ENCODE results near the gene SNAPIN. TPM values are rescaled to one million over a fixed set of nuclear protein-coding genes. Genes with fewer than 3 reads are reported as not detected.
"Not testable (repeated sequence)": the region's sequence is repeated elsewhere in the genome, so short reads cannot be mapped to it uniquely, and the experiment has no call there.

SNAPIN gene
- polyA plus RNA-seq, 1 donor, result 30.9 TPM

DNA sequence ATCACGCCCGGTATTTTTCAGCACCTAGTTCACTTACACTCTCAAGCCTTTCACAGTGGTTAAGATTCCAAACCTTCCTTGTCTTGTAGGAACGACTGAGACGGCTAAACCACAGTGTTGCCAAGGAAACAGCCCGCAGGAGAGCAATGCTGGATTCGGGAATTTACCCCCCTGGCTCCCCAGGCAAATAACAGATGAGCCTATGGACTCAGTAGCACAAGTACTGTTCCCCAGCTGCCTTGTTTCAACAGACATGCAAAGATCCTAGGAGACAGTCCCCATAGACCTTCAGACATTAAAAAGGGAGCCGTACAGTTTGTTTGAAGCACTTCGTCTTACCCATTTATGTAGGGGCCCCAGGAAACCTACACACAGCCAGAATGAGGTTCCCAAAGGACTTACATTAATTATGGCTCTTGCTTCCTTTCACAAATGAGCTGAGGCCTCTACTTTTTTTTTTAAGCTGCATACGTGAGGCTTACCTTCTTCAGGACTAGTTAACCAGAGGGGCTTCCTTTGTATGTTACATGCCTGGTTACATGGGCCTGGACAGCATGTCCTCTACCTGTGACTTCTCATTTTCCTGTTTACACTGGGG, 2.7 kb downstream of the SNAPIN start:
- Histone ChIP-seq H3K9me3 (ENCODE audit: control insufficient read depth, low read depth, low read length) (no peaks in the 10 kb centered on the region), H3K27me3 (ENCODE audit: control insufficient read depth, insufficient read depth, low read length) (no peaks in the 10 kb centered on the region), H3K36me3 (ENCODE audit: control insufficient read depth, insufficient read depth, low read length) (peaks cover 56% of the 10 kb centered on the region), H3K4me3 (ENCODE audit: low read length) (no peak overlapping the region), H3K27ac (ENCODE audit: low read length) (no peak overlapping the region), H3K4me1 (ENCODE audit: control insufficient read depth, insufficient read depth, low read length) (peaks cover 3% of the 10 kb centered on the region)
- no peak for DNase-seq
- no CpG with 5 or more reads among the region's 9 CpGs for WGBS (ENCODE audit: insufficient coverage, low lambda C conversion rate)

DNA sequence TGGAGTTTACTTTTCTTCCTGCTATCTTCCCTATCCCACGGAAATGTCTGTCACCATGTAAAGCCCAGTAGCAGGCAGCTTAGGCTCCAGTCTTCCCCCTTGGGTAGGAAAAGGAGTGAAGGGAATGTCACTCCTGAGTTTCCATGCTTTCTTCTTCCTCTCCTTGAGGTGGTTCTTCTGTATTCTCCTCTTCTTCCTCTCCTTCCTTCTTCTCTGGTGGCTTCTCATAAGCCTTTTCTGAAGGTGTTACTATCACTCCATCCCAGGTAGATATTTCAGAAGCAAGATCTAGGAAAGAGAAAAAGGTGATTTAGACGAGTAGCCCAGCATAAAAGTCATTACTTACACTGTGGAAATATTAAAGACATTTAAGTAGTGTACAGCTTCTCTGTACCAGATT, 3.8 kb downstream of the SNAPIN start:
- H3K36me3 ChIP-seq (ENCODE audit: control insufficient read depth, insufficient read depth, low read length), result peaks cover 66% of the 10 kb centered on the region
- peaks cover 3% of the 10 kb centered on the region for H3K4me1 ChIP-seq (ENCODE audit: control insufficient read depth, insufficient read depth, low read length)
- DNase-seq, result no peak
- H3K27me3 ChIP-seq (ENCODE audit: control insufficient read depth, insufficient read depth, low read length), result no peaks in the 10 kb centered on the region
- no peak overlapping the region for H3K27ac ChIP-seq (ENCODE audit: low read length)
- WGBS (ENCODE audit: insufficient coverage, low lambda C conversion rate), result no CpG with 5 or more reads among the region's 2 CpGs
- H3K9me3 ChIP-seq (ENCODE audit: control insufficient read depth, low read depth, low read length), result no peaks in the 10 kb centered on the region
- no peak overlapping the region for H3K4me3 ChIP-seq (ENCODE audit: low read length)

DNA sequence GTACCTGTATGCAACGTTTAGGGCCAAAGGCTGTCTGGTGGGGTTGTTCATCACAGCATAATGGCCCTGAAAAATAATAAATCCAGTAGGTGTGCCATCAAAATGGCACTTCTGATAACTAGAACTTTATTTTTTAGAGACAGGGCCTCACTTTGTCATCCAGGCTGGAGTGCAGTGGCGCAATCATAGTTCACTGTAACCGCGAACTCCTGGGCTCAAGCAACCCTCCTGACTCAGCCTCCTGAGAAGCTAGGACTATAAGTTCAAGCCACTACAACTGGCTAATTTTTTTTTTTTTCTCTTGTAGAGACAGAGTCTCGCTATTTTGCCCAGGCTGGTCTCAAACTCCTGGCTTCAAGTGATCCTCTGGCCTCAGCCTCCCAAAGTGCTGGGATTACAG, 4.7 kb downstream of the SNAPIN start:
- WGBS (ENCODE audit: insufficient coverage, low lambda C conversion rate), result no CpG with 5 or more reads among the region's 5 CpGs
- Histone ChIP-seq H3K4me1 (ENCODE audit: control insufficient read depth, insufficient read depth, low read length) (peaks cover 2% of the 10 kb centered on the region), H3K27ac (ENCODE audit: low read length) (no peak overlapping the region), H3K27me3 (ENCODE audit: control insufficient read depth, insufficient read depth, low read length) (no peaks in the 10 kb centered on the region), H3K4me3 (ENCODE audit: low read length) (no peak overlapping the region), H3K9me3 (ENCODE audit: control insufficient read depth, low read depth, low read length) (no peaks in the 10 kb centered on the region), H3K36me3 (ENCODE audit: control insufficient read depth, insufficient read depth, low read length) (peaks cover 75% of the 10 kb centered on the region)
- no peak for DNase-seq

DNA sequence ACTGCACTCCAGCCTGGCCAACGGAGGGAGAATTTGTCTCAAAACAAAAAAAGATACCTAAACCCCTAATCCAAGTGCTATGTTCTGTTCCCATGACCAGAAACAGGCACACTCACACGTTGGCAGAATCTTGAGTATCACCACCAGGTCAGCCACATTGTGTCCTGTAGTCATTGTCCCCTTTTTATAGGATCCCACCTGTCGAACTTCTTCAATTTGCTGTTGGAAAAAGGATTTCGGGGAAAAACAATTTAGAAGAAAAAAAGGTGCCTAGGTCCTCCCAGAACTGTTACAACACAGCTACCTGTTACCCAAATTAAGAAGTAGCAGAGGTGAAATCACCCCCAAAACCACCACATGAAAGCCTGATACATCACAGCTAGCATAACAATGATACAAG, 8.9 kb downstream of the SNAPIN start:
- Histone ChIP-seq H3K9me3 (ENCODE audit: control insufficient read depth, low read depth, low read length) (no peaks in the 10 kb centered on the region), H3K27ac (ENCODE audit: low read length) (no peak overlapping the region), H3K4me3 (ENCODE audit: low read length) (no peak overlapping the region), H3K27me3 (ENCODE audit: control insufficient read depth, insufficient read depth, low read length) (no peaks in the 10 kb centered on the region), H3K4me1 (ENCODE audit: control insufficient read depth, insufficient read depth, low read length) (no peaks in the 10 kb centered on the region), H3K36me3 (ENCODE audit: control insufficient read depth, insufficient read depth, low read length) (peaks cover 61% of the 10 kb centered on the region)
- DNase-seq, result no peak
- 100% methylated on average over 1 of the region's 4 CpGs for WGBS (ENCODE audit: insufficient coverage, low lambda C conversion rate)

DNA sequence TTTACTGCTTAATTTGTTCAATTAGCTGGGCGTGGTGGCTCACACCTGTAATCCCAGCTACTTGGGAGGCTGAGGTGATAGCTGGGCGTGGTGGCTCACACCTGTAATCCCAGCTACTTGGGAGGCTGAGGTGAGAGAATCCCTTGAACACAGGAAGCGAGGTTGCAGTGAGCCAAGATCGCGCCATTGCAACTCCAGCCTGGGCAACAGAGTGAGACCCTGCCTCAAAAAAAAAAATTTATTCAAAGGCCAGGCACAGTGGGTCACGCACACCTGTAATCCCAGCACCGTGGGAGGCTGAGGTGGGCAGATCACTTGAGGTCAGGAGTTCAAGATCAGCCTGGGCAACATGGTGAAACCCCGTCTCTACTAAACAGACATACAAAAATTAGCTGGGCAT, 10.2 kb downstream of the SNAPIN start:
- H3K4me1 ChIP-seq (ENCODE audit: control insufficient read depth, insufficient read depth, low read length); H3K4me3 ChIP-seq (ENCODE audit: low read length); DNase-seq; H3K27me3 ChIP-seq (ENCODE audit: control insufficient read depth, insufficient read depth, low read length); H3K9me3 ChIP-seq (ENCODE audit: control insufficient read depth, low read depth, low read length); H3K27ac ChIP-seq (ENCODE audit: low read length): not testable (repeated sequence)
- peaks cover 50% of the 10 kb centered on the region for H3K36me3 ChIP-seq (ENCODE audit: control insufficient read depth, insufficient read depth, low read length)
- WGBS (ENCODE audit: insufficient coverage, low lambda C conversion rate), result no CpG with 5 or more reads among the region's 8 CpGs

DNA sequence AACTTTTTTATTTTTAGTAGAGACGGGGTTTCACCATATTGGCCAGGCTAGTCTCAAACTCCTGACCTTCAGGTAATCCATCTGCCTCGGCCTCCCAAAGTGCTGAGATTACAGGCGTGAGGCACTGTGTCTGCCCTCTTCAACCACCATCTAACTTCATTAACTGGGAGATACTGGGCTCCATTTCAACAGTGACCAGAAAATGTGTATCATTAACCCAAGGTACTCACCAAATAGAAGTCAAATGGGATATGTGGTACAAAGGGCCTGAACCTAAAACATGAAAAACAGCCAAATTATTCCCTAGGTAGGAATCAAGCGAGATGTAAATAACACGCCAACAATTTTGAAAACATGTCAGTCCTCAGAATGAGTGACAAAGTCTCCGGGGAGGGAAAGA, 11.1 kb downstream of the SNAPIN start:
- H3K4me1 ChIP-seq (ENCODE audit: control insufficient read depth, insufficient read depth, low read length), result no peaks in the 10 kb centered on the region
- DNase-seq, result no peak
- peaks cover 41% of the 10 kb centered on the region for H3K36me3 ChIP-seq (ENCODE audit: control insufficient read depth, insufficient read depth, low read length)
- peak overlapping the region; percentile 78 for H3K4me3 ChIP-seq (ENCODE audit: low read length)
- no peak overlapping the region for H3K27ac ChIP-seq (ENCODE audit: low read length)
- 100% methylated on average over 2 of the region's 6 CpGs for WGBS (ENCODE audit: insufficient coverage, low lambda C conversion rate)
- no peaks in the 10 kb centered on the region for H3K9me3 ChIP-seq (ENCODE audit: control insufficient read depth, low read depth, low read length)
- H3K27me3 ChIP-seq (ENCODE audit: control insufficient read depth, insufficient read depth, low read length), result no peaks in the 10 kb centered on the region

DNA sequence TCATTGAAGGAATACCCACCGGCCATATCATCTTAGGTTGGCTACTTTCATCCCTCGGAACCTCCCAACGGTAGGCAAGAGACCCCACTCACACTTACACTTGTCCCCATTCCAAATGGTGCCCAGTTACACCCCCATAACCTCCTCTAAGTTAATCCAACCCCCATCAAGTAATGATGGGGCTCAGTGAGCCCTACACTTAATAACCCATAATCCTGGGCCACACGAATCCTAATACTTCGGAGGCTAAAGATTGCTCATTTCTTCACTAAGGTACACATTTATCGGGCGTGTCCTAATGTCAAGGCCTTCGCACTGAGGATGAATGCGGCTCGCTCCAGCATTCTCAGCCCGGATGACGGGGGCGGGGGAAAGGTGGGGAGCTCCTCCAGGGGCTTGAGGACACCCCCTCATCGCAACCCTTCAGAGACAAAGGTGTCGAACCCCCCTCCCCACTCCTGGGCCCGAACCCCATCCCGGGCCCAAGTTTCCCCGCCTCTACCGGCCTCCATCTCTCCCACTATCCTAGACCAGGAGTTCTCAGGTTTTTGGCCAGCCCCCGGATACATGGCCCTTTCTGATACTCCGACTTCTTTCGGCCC, 11.9 kb downstream of the SNAPIN start:
- Histone ChIP-seq H3K36me3 (ENCODE audit: control insufficient read depth, insufficient read depth, low read length) (peaks cover 34% of the 10 kb centered on the region), H3K4me1 (ENCODE audit: control insufficient read depth, insufficient read depth, low read length) (no peaks in the 10 kb centered on the region), H3K27ac (ENCODE audit: low read length) (peak overlapping the region; percentile 54), H3K9me3 (ENCODE audit: control insufficient read depth, low read depth, low read length) (no peaks in the 10 kb centered on the region), H3K4me3 (ENCODE audit: low read length) (peak overlapping the region; percentile 78), H3K27me3 (ENCODE audit: control insufficient read depth, insufficient read depth, low read length) (no peaks in the 10 kb centered on the region)
- DNase-seq, result peak in 1 of 2 donors; percentile 27
- WGBS (ENCODE audit: insufficient coverage, low lambda C conversion rate), result no CpG with 5 or more reads among the region's 22 CpGs

DNA sequence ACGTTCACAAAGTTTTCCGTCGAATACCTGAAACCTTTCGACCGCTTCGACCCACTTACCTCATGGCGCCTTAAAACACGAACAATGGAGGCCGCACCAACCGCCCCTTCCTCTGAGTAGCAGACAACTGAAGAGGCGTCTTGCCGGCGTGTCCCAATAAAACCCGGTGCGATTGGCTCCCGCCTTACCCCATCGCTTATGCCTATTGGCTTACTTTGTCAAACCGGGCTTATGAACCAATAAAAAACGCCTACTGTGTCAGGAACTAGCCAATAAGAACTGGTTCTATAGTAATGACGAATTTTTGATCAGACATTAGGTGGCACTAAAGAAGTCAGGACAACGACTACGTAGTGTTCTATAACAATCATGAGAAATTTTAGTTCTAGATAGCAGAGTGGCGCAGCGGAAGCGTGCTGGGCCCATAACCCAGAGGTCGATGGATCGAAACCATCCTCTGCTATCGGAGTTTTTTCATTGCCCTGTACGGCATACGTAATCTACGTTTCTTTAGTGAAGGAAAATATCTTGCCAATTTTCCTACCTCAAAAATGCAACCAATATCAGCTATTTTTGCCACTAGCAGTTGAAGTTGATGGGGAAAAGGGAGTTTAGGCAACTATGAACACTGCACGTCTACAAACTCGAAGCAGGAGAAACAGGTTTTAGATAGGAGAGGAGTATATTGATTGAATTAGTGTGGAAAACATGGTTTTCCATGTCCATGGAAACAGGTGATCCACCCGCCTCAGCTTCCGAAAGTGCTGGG, 12.5 kb downstream of the SNAPIN start, which contains the start of gene ILF2:
ILF2 (minus strand) TSS at position 135 of the 769 bp plus-strand sequence; CDS start at position 64, 71 bp downstream.
- no peaks in the 10 kb centered on the region for H3K27me3 ChIP-seq (ENCODE audit: control insufficient read depth, insufficient read depth, low read length)
- WGBS (ENCODE audit: insufficient coverage, low lambda C conversion rate), result no CpG with 5 or more reads among the region's 35 CpGs

DNA sequence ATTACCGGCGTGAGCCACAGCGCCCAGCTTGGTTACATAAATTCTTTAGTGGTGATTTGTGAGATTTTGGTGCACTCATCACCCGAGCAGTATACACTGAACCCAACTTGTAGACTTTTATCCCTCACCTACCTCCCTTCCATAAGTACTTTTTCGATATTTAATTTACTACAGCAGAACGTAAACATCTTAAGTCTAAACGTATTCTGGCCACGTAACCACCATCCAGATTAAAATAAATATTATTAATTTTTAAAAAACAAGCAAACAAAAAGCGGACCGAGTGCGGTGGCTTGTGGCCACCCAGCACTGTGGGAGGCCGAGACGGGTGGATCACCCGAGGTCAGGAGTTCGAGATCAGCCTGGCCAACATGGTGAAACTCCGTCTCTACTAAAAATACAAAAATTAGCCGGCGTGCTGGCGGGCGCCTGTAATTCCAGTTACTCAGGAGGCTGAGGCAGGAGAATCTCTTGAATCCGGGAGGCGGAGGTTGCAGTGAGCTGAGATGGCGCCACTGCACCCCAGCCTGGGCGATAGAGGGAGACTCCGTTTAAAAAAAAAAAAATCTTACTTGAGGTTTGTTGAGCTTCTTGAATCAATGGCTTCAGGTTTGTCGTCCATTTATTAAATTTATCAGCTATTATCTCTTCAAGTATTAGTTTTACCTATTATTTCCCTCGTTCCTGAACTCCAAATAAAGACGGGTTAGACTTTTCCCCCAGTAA, 13.3 kb downstream of the SNAPIN start:
- Histone ChIP-seq H3K36me3 (ENCODE audit: control insufficient read depth, insufficient read depth, low read length) (peaks cover 19% of the 10 kb centered on the region), H3K27ac (ENCODE audit: low read length) (peak overlapping the region; percentile 93), H3K4me3 (ENCODE audit: low read length) (peak overlapping the region; percentile 73)
- not testable (repeated sequence) for H3K4me1 ChIP-seq (ENCODE audit: control insufficient read depth, insufficient read depth, low read length); H3K9me3 ChIP-seq (ENCODE audit: control insufficient read depth, low read depth, low read length); DNase-seq; H3K27me3 ChIP-seq (ENCODE audit: control insufficient read depth, insufficient read depth, low read length)
- 19% methylated on average over 8 of the region's 28 CpGs for WGBS (ENCODE audit: insufficient coverage, low lambda C conversion rate)

More for the DNA sequence above, 12.5 kb downstream of the SNAPIN start, which contains the start of gene ILF2:
- peak within 1 kb of the TSS; percentile 93 for H3K27ac ChIP-seq (ENCODE audit: low read length)
- H3K4me3 ChIP-seq (ENCODE audit: low read length), result peak within 1 kb of the TSS; percentile 78
- H3K36me3 ChIP-seq (ENCODE audit: control insufficient read depth, insufficient read depth, low read length), result peaks cover 27% of the 10 kb centered on the region
- H3K4me1 ChIP-seq (ENCODE audit: control insufficient read depth, insufficient read depth, low read length), result no peaks in the 10 kb centered on the region
- peak; percentile 99 to 100 for DNase-seq
- no peaks in the 10 kb centered on the region for H3K9me3 ChIP-seq (ENCODE audit: control insufficient read depth, low read depth, low read length)

DNA sequence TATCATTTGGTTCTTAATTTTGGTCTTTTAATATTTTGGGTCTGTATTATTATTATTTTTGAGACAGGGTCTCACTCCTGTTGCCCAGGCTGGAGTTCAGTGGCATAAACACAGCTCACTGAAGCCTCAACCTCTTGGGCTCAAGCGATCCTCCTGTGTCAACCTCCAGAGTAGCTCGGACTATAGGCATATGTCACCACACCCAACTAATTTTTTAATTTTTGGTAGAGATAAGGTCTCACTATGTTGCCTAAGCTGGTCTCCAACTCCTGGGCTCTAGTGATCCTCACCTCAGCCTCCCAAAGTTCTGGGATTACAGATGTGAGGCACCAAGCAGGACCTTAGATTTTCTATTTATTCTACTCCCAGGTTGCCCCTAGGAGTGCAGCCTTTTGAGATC, 15.0 kb downstream of the SNAPIN start:
- Histone ChIP-seq H3K36me3 (ENCODE audit: control insufficient read depth, insufficient read depth, low read length) (peaks cover 4% of the 10 kb centered on the region), H3K9me3 (ENCODE audit: control insufficient read depth, low read depth, low read length) (peaks cover 2% of the 10 kb centered on the region), H3K27me3 (ENCODE audit: control insufficient read depth, insufficient read depth, low read length) (peaks cover 10% of the 10 kb centered on the region), H3K4me1 (ENCODE audit: control insufficient read depth, insufficient read depth, low read length) (peaks cover 8% of the 10 kb centered on the region), H3K4me3 (ENCODE audit: low read length) (no peak overlapping the region), H3K27ac (ENCODE audit: low read length) (no peak overlapping the region)
- WGBS (ENCODE audit: insufficient coverage, low lambda C conversion rate), result no CpG with 5 or more reads among the region's 2 CpGs
- DNase-seq, result no peak
